ENCODE results near the gene URB1.

DNA sequence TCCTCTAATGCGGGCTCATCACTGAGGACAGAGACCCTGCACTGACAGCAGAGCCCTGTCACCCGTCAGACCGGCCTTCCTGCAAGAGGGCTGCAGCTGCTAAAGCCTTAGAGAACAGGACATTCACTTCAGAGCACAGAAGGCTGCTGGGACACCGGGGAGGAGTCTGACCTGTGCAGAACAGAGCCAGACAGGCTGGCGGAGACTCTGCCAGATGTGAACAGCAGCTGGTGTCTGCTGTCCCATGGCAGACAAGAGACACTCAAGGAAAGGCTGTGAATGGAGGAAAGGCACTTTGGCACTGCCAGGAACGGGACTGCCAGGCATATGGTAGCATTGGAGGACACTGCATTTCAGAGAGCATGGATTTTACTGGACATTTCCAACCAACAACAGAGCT, 72.8 kb downstream of the URB1 start:
- TF ChIP-seq CTCF (conservative IDR thresholded peaks at IDR 0.05; ENCODE audit: low read length) (no peak), EZH2phosphoT487 (IDR thresholded peaks at IDR 0.05; ENCODE audit: borderline replicate concordance) (no peak)

Data from Loucy (cell line).